ENCODE results near the gene VIPR2.
"Not testable (repeated sequence)": the region's sequence is repeated elsewhere in the genome, so short reads cannot be mapped to it uniquely, and the experiment has no call there.

Gene VIPR2

DNA sequence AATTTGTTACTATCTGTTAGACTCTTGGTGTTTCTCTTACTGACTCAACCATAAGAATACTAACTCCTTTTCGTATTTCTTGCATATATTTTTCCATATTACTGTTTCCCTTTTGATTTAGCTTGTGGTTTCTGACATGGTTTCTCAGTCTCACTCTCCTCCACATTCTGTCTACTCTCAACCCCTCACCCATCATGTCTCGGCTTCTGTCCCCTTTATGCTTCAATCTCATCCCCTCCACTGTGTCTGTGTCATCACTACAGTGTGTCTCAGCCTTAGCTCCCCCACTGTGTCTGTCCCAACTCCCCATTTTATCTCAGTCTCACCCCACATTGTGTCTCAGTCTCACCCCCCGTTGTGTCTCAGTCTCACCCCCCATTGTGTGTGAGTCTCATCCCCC is 126.9 kb downstream of the VIPR2 start:
- DNase-seq, result no peak

DNA sequence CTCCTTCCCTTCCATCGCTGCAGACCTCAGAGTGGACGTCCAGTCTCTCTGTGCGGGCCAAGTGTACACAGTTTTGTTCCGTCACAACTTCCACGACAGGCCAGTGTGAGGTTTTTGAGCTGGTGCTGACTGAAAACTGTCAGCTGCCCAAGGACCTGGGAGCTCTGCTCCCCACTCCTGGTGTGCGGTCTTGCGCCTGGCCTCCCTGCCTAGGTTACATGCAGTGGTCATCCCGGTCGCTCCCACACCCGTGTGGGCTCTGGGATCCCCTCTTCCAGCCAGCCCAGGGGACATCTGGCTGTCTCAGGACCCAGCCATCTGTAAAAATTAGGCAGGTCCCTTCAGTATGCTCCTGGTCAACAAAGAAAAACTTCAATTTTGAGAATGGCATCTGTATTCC is 127.5 kb downstream of the VIPR2 start:
- DNase-seq, result no peak

DNA sequence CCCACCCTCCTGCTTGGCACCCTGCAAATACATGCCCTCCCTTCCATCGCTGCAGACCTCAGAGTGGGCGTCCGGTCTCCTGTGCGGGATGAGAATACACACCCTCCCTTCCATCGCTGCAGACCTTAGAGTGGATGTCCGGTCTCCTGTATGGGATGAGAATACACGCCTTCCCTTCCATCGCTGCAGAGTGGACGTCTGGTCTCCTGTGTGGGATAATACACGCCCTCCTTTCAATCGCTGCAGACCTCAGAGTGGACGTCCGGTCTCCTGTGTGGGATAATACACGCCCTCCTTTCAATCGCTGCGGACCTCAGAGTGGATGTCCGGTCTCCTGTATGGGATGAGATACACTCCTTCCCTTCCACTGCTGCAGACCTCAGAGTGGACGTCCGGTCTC is 128.1 kb downstream of the VIPR2 start:
- no peak for DNase-seq

DNA sequence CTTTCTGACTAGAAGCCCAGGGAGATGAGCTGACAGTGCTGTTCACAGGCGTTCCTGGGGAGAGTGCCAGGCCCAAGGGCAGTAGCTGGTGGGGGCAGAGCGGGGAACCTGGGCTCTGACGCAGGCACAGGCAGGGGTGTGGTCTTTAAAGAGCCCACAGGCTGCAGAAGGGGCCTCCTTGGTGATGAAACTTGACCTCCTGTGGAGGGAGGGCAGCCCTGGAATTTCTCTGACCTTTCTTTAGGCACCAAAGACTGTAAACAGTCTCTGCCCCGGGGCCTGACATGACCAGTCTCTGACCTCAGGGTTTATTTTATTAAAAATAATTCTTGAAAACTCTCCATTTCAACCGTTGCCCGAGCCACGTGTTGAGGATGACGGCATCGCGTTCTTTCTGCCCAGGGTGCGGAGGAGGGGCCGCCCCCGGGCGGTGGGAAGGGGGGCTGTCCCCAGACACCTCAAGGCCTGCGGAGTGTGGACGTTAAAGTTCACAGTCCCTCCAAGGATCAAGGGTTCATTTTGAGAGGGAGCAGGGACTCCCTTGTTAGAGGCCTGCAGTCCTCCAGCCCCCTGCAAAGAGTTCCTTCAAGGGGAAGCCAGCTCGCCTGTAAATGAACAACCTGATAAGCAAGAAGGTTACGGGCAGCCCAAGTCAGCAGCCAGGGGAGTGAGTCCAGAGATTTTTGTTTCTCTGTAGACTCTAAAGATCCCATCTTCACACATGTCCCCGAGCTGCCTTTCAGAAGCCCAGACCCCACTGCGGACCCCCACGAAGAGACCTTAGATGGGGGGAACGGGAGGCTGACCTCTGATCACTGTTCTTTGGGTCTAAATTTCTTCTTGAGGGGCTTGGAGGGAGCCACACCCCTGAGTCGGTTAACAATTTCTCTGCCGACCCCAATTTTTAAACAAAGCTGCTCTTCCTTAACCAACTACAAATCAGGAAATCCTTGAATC is 128.9 kb downstream of the VIPR2 start:
- no peak for DNase-seq

DNA sequence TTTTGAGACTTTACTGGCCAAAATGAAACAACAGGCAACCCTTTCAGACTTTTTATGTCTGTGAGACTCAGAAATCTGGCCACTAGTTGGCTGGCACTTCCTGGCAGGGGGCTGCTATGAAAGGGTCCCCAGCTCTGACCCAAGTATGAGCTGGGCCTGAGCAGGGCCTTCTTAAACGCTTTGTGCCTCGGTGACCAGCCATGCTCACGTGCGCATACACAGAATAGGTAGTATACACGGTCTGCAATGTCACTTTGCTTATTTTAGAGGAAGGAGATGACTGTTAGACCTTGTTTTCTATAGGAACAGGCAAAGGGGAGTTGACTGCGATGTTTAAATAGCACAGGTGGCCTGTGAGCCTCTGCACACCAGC is 129.6 kb downstream of the VIPR2 start:
- no peak for DNase-seq

DNA sequence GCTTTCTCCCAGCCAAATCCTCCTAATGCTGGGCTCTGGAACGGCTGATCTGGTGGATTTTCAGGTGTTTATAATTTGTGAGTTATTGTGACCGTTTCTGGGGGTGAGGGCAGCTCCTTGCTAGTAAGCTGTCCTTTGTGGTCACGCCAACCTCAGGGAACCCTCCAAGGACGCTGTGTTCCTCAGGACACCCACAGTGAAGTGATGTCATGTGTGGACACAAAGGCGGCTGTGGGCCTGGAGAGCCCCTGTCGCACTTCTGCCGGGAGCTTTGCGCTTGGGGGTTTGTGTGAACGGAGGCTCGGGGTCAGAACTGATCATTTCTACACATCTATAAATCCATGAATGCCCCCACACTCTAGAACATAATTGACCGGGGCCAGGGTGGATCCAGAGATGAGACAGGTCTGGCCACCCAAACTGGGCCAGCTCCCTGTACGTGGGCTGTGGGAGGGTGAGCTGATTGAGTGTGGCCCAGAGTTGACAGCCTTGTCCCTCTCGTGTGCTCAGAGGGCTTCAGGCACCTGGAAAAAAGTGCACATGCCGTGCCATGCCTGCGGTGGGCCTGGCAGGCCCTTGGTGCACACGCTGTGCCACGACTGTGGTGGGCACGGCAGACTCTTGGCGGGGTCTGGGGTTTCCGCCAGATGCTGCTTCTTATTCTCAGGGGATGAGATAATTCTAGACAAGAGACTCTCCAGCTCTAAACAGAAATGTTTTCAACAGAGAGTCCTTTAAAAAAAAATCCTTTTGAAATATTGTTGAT is 130.2 kb downstream of the VIPR2 start:
- no peak for DNase-seq

DNA sequence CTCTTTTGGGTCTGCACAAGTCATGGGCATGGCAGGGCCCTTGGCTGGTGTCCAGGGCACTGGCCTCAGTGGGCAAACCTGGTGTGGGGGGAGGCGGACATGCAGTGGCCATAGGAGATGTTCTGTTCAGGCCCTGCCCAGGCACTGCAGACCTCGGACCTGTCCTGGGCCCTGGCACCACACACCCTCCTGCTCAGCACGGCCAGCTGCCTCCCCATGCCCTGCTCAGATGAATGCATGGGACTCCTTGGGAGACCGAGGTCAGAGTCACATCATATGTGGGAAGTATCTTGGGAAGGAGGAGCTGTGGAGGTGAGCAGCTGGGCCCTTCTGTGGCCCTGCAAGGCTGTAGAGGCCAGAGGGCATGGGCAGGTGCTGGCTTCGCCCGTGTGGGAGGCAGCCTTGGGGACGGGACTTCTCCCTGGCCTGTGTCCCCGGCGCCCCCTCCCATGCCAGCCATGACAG is 130.8 kb downstream of the VIPR2 start:
- no peak for DNase-seq

DNA sequence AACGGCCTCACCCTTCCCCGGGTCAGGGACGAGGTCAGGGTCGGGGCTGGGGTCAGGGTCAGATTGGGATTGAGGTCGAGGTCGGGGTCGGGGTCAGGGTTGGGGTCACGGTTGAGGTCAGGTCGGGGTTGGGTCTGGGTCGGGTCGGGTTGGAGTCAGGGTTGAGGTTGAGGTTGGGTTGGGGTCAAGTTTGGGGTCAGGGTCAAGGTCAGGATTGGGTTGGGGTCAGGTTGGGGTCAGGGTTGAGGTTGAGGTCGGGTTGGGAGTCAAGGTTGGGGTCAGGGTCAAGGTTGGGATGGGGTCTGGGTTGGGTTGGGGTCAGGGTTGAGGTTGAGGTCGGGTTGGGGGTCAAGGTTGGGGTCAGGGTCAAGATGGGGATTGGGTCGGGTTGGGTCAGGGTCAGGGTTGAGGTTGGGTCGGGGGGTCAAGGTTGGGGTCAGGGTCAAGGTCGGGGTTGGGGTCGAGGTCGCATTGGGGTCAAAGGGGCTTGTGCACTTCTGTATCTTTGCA is 131.4 kb downstream of the VIPR2 start:
- no peak for DNase-seq

DNA sequence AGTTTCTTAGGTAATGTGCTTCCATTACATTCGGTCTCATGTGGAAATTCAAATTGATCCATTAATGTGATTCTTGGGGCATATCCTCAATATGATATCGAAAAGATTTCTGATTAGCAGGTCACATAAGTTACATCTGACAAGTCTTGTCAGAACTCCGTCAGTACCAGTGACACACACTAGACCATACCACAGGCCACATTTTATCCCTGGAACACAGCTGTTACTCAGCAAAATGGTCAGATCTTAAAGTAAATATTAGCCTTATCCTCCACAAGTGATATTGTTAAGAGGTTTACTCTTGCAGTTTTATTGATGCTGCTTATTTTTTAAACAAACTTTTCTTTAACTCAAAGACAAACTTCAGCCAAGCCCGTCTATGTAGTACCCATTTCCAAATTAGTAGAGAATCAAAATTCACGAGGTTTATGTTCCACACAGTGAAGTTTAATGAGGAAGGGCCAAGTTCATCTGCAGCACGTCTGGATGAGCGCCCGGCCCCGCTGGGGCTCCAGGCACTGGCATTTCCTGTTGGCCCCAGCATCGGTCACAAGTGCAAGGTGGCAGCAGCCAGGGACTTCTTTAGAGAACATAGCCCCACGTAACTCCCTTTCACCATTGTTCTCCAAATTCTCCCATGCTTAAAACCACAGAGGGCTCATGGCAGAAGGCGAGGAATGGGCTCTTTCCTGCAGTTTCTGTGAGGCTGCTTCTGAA is 132.2 kb downstream of the VIPR2 start:
- DNase-seq, result no peak

DNA sequence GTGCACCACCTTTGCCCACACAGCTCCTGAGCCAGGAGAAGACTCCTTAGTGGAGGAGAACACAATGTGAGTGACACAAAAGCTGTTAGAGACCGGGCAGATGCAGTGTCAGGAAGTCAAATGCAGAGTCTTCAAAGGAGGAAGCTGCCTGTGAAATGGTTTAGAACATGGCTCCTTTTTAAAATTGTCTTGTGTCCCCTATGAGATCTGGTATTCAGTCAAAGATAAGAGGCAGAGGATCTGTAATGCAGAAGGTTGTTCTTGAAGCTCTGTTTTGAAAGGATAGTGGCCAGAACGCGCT is 133.0 kb downstream of the VIPR2 start:
- no peak for DNase-seq

DNA sequence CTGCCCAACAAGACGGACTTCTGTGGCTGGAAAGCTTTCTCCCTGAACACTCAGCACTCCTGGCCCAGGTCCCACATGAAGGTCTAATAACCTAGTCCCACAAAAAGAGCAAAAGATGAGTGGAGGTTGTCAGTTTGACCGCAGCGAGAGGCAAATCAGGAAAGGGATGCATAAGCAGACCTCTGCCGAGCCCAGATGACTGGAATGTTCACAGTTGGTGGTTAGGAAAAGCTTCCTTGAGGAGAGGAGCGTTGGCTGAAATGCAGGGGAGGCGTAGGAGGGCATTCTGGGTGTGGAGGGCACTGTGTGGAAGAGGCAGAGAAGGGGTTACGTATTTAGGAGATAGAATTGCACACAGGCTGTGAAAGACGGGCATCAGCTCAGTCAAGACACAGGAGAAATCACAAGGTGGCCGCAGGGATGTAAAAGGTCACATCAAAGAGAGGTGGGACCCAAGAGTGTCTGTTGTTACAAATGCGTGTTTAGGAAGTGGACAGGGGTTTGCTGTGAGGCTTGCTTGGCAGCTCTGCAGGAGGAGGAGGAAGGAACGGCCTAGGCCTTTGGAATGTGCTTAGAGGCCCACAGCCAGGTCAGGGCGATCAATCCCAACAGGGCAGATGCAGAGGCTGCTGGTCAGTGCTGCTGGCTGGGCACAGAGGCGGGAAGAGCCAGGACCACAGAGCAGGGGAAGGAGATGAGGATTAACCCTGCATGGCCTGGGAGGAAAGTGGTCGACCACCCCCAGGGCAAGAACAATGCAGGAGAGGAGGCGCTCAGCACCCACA is 133.5 kb downstream of the VIPR2 start:
- no peak for DNase-seq

DNA sequence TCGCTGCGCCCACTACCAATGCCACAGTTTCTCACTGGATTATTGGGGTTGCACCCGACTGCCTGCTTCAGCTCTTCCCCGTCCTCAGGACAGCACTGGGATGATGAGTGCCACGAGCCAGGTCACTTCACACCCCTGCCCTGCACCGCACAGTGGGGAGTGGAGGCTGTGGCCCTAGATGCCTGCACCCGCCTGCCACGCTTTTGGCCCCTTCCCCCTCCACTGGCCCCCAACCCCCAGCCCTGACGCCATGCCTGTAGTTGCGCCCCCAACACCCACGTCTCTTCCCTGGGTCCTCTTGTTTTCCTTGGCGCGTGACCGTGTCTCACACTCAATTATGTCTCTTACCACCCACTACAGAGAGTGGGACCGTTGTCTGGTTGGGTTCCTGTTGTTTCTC is 134.3 kb downstream of the VIPR2 start:
- no peak for DNase-seq

DNA sequence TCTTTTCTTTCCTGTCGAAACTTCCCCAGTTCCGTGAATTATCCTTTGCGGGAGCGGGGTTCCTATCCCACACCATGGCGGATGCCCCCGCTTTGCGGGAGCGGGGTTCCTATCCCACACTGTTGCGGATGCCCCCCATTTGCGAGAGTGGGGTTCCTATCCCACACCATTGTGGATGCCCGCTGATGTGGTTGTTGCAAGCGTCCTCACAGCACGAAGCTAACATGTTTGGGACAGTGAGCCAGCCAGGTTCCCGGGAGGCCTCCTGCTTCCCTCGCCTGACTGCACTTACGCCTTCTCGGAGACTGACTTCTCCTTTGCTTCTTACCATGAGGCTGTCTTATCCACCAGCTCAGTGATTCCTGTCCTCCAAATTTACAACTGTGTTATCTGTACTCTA is 134.7 kb downstream of the VIPR2 start:
- no peak for DNase-seq

DNA sequence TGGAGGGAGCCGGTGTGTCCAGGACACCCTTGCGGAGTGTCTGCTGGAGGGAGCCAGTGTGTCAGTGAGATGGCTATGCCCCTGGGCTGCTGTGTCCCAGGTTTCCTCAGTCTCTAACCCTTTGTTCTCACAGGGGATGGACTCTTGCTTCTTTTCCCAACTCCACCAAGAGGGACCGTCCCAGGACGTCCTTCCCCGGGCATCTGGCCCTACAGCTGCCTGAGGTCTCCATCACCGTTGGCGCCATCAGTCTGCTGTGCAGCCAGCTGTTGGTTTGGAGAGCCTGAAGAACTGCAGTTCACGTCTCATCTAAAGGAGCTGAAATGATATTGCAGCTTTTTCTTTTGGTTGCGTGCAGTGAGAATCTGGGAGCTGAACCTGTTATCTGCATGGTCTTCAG is 136.2 kb downstream of the VIPR2 start:
- DNase-seq, result no peak

DNA sequence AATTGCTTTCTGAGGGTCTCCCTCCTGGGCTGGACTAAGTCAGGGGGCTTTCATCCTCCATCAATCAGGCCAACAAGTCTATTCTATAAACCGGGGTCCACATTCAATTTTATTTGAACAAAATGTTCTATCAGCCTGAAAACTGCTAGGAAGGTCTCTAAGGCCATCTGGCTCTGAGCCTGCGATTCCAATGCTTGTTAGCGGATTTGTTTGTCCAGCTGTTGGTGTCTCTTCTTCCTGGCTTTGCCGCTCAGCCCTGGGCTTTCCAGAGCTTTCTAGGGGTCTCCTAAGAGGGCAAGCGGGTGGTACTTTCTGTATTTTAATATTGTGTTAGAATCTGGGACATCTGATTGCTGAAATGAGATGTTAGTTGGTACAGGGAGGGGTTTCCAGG is 136.7 kb downstream of the VIPR2 start:
- no peak for DNase-seq

DNA sequence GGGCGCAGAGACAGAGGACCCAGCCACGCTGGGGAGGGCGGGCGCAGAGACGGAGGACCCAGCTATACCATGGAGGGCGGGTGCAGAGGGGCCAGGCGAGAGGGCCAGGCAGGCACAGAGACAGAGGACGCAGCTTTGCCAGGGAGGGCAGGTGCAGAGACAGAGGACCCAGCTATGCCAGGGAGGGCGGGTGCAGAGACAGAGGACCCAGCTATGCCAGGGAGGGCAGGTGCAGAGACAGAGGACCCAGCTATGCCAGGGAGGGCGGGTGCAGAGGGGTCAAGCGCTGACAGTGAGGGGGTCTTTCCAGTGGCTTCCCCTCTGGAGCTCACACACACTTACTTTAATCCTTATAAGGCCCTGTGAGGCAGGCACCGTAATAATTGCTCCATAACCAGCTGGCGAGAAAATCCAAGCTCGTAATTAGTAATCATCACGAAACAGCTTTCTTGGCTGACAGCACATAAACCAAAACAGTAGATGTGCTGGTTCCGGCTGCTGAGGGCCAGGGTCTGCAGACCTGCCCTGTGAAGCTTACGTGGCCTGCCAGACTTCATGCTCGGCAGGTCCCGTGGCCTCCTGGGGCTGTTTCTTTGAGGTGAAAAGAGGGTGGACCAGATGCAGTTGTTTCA is 137.2 kb downstream of the VIPR2 start:
- no peak for DNase-seq

DNA sequence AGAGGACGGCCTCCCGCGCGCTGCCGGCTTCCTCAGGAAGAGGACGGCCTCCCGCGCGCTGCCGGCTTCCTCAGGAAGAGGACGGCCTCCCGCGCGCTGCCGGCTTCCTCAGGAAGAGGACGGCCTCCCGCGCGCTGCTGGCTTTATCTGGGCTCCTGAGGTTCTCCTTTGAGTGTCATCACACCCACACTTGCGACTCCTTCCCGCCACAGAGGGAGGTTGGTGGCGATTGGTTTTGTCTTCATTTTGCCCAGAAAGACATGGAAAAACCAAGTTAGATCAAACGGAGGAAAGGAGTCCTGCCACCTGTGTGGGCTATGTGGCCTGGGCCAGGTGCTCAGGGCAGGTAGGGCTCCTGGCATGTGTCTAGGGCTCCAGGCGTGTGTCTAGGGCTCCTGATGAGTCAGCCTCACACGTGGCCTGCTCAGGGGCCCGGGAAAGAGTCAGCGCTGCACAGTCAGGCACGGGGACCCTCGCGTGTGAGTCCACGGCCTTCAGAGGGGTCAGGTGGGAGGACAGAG is 138.0 kb downstream of the VIPR2 start:
- DNase-seq, result no peak

DNA sequence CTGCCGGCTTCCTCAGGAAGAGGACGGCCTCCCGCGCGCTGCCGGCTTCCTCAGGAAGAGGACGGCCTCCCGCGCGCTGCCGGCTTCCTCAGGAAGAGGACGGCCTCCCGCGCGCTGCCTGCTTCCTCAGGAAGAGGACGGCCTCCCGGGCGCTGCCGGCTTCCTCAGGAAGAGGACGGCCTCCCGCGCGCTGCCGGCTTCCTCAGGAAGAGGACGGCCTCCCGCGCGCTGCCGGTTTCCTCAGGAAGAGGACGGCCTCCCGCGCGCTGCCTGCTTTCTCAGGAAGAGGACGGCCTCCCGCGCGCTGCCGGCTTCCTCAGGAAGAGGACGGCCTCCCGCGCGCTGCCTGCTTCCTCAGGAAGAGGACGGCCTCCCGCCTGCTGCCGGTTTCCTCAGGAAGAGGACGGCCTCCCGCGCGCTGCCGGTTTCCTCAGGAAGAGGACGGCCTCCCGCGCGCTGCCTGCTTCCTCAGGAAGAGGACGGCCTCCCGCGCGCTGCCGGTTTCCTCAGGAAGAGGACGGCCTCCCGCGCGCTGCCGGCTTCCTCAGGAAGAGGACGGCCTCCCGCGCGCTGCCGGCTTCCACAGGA is 138.6 kb downstream of the VIPR2 start:
- DNase-seq, result not testable (repeated sequence)

DNA sequence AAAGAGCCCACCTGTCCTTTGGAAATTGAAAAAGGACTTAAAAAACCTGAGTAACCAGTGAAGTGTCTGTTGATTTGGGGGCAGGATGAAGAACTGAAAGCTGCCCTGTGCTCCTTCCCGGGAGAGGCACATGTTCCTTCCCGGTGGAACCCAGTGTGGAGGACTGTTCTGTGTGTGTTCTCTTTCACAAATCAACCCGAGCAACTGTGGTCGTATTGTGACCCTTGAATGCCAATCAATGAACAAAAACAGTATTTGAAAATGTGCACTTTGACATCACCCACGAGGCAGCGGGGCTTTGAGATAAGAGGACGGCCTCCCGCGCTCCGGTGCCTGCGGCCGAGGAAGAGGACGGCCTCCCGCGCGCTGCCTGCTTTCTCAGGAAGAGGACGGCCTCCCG is 139.0 kb downstream of the VIPR2 start:
- DNase-seq, result no peak

DNA sequence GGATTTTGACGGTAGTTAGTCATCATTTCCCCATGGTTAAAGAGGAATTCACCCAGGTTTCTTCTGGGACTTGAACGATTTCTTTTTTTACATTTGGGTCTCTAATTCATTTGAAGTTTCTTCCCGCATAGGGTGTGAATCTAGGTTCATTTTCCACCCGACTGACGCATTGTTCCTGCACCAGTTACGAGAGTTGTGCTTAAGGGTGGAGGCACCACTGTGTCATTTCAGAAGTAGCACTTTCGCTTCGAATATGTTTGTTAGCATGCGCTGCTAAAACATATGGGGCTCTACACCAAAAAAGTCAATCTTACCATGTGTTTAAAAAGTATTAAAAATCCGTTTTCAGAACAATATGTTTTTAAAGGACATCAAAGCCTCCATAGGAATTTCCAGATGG is 140.3 kb downstream of the VIPR2 start:
- no peak for DNase-seq

DNA sequence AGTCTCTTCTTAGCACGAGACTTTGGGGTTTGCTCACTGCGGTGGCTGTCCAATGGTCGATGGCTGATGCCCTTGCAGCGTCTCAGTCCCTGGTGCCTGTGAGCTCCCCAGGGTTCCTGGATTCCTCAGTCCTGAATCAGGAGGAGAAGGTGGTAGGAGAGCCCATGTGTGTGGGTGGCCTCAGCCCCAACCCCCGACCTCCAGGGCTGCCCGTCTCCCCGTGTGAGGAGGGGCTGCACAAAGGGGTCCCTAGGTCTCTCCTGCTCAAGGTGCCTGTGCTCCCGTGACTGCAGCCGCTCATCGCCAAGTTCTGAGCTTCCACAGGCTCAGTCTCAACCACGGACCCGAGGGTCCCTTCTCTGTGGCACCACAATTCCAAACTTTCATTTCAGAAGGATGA is 142.9 kb downstream of the VIPR2 start:
- no peak for DNase-seq

Measured in stimulated activated CD4-positive, alpha-beta T cell treated with anti-CD3 and anti-CD28 coated beads, Interleukin-4, amount 100 ng/mL, for 1 hour (primary cell).